ENCODE results near the gene ETDB. TPM values are rescaled to one million over a fixed set of nuclear protein-coding genes. Genes with fewer than 3 reads are reported as not detected.

ETDB gene
- total RNA-seq, 2 donors from 2014 or later, result not detected

DNA sequence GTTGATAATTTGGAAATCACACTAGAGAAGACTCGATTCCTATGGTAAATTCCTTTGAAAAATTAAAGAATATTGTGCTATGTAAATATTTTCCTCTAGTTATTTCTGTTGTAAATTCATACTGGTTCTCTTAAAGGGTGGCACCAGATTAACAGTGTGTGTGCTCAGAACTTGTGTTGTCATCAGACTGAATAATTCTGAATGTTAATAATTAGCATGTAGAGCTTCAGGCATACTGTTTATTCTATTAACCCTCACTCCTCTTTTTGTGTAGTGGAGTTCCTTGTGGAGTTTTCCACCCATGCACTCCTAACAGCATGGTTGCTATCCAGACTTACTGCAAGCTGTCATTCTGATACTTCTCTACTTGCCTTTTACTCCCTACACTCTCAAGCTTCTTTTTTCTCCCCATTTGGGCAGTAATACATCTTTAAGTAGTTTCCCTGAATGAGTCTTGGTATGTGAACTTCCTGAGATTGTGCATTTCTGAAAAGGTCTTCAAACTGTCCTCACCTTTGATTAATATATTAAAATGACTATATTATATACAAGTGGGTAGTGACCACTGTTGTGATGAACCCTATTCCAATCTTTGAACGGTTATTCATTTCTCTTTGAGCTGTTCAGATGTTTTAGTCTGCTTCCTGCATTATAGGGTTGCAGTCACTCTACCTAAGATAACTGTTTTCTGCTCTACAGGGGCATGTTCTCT is 38.5 kb downstream of the ETDB start:
- DNase-seq (ENCODE audit: low spot score in 2 of 2), result no peak
- ATAC-seq, result no peak
- H3K9me3 Mint-ChIP-seq, result no peaks in the 10 kb centered on the region
- no peaks in the 10 kb centered on the region for H3K36me3 Mint-ChIP-seq
- no peak overlapping the region for H3K27ac Mint-ChIP-seq

Other genes with a start within 250 kb of the ETDB start
- 10 to 100 TPM in 1 of 2 donors, 1 to 10 TPM in 1; 8.1 to 12.2 TPM for gene MOSPD1, start 205.3 kb downstream of the ETDB start, total RNA-seq
- gene SMIM10, start 129.5 kb downstream of the ETDB start, total RNA-seq, result 1 to 10 TPM in 1 of 2 donors, under 1 TPM in 1; 0.39 to 1.5 TPM
- gene RTL8B, start 98.0 kb downstream of the ETDB start, total RNA-seq, result 1 to 10 TPM in 1 of 2 donors, under 1 TPM in 1; 0.66 to 2.4 TPM
- 10 to 100 TPM; 22.1 to 37.0 TPM for gene RTL8C, start 88.2 kb downstream of the ETDB start, total RNA-seq
- 10 to 100 TPM in 1 of 2 donors, 1 to 10 TPM in 1; 8.9 to 13.0 TPM for gene RTL8A, start 68.4 kb downstream of the ETDB start, total RNA-seq
- gene SMIM10L2B, start 21.8 kb downstream of the ETDB start, total RNA-seq, result under 1 TPM; 0.07 to 0.19 TPM
- gene CT55, start 50.9 kb upstream of the ETDB start, total RNA-seq, result not detected
- gene ETDA, start 131.5 kb upstream of the ETDB start, total RNA-seq, result not detected
- not detected for gene ETDC, start 189.0 kb upstream of the ETDB start, total RNA-seq
- 1 to 10 TPM; 4.1 to 5.8 TPM for gene ZNF75D, start 223.6 kb upstream of the ETDB start, total RNA-seq
- gene ZNF449, start 224.3 kb upstream of the ETDB start, total RNA-seq, result 1 to 10 TPM; 1.6 to 2.3 TPM

All from activated naive CD4-positive, alpha-beta T cell treated with anti-CD3 and anti-CD28 coated beads, Interleukin-2, amount 50 U/mL, for 72 hours (primary cell).